GM18909 (cell line): Measurements from ENCODE around the gene MAT2B.

ENCODE experiments used
- ATAC-seq: cut with Tn5 transposase; IDR thresholded peaks from one replicate; pipeline ENCODE4 v1.9.1; 2021; ENCODE audit warnings: mild to moderate bottlenecking; ENCODE audit not compliant: unreplicated experiment, poor library complexity

The MAT2B gene

GRCh38 chr5:163548649-163549048, 43.2 kb downstream of the MAT2B start:
- no peak for ATAC-seq

DNA sequence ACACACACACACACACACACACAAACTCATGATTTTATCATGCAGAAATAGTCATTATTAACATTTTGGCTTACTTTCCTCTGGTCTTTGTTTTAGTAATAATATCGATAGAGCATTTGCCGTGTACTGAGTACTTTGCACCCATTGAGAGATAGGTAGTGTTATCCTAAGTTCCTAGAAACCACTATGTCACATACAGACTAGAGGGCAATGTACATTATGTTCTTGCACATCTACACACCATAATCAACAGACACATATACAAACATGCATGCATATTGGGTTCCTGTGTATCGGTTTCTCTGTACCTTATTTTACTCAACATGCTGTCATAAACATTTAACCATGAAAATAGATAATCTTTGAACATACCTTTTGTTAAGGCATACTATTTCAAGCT, 45.7 kb downstream of the MAT2B start:
- no peak for ATAC-seq

GRCh38 chr5:163552536-163552935, 47.1 kb downstream of the MAT2B start:
- ATAC-seq = no peak

DNA sequence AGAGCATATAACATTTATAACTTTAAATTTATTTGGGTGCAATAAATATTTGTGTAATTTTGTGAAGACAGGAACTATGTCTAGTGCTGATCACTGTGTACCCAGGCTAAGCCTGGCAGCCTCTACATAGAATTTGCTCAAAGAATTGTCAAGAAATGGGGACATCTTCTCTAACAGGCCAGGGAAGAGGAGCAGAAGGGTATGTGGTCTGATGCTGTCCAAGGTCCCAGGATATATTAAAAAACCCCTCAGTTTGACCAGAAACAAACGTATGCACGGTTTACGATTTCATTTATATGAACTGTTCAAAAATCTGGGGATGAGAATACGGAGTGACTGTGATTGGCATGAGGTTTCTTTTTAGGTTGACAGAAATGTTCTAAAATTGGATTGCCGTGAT, 55.9 kb downstream of the MAT2B start:
- ATAC-seq = no peak

GRCh38 chr5:163562071-163562470, 56.7 kb downstream of the MAT2B start:
- ATAC-seq = no peak

DNA sequence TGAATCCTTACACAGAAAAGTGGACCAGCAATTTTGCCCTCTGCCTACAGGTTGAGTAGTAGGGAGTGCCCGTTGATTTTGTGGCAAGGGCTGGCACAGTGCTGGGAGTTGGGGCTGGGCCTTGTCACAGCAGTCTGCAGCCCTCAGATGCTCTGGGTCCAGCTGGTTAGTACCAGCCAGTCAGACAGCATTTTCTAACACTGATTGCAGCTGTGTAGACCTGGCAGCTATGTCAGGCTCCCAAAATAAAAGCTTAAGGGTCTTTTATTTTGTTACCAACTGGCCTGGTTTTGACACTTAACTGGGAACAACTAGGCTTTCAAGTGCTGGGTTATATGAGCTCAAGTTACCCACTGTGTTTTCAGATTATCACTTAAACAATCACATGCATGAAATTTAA, 57.7 kb downstream of the MAT2B start:
- no peak for ATAC-seq

GRCh38 chr5:163563880-163564279, 58.5 kb downstream of the MAT2B start:
- no peak for ATAC-seq

GRCh38 chr5:163564321-163564938, 59.0 kb downstream of the MAT2B start:
- ATAC-seq = peak; percentile 45

GRCh38 chr5:163565492-163565891, 60.1 kb downstream of the MAT2B start:
- peak; percentile 4 for ATAC-seq

- peak; percentile 81 for ATAC-seq
These were observed 60.7 kb downstream of the MAT2B start for GRCh38 chr5:163565931-163566608.

GRCh38 chr5:163566678-163567077, 61.3 kb downstream of the MAT2B start:
- no peak for ATAC-seq

- no peak for ATAC-seq
These were observed 62.4 kb downstream of the MAT2B start for GRCh38 chr5:163567811-163568210.
